Stimulated activated CD8-positive, alpha-beta memory T cell treated with anti-CD3 and anti-CD28 coated beads, Interleukin-7, amount 100 ng/mL, for 4 hours (primary cell): ENCODE measurements around the gene CCDC134.
"Not testable (repeated sequence)": the region's sequence is repeated elsewhere in the genome, so short reads cannot be mapped to it uniquely, and the experiment has no call there.

Experiments used
- DNase-seq, 2 donors: peaks; one replicate each; pipeline ENCODE4 v3.0.0-alpha.2; 2020; ENCODE audit warnings: low read depth in 2 of 2

Gene CCDC134

DNA sequence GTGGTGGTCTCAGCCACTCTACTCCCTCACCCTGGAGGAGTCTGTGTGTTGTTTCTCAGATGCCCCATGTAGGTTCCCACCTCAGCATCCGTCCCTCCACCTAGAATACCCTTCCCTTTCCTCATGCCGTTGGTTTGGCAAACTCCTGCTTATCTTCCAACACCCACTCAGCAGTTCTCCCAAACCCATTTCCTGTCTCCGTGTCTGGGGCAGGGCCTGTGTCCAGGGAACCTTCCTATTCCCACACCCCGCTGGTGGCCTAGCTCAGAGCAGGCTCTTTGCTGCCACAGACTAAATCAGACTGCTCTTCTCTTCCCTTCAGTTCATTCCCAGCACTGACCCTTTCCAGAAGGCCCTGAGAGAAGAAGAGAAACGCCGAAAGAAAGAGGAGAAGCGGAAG, 24.9 kb downstream of the CCDC134 start:
- DNase-seq, result no peak

DNA sequence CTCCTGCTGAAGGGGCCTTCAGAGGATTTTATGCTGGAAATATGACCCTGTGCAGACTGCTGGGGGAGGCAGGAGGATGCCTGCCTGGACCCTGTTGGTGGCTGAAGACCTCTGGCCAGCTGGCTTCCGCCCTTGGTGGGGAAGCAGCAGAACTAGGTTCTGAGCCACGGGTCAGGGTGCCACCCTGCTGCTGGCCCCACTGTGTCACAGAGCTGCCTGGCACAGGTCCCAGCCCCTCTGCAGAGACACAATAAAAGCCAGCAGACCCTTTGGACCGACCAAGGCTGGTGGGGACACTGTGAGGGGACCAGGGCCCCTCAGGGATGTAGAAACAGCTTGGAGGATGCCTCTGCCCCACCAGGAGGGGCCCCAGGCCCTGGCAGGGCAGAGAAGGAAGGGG, 25.5 kb downstream of the CCDC134 start:
- DNase-seq, result no peak

- DNase-seq, result no peak
Observed at GRCh38 chr22:41826430-41827383, 26.2 kb downstream of the CCDC134 start.

DNA sequence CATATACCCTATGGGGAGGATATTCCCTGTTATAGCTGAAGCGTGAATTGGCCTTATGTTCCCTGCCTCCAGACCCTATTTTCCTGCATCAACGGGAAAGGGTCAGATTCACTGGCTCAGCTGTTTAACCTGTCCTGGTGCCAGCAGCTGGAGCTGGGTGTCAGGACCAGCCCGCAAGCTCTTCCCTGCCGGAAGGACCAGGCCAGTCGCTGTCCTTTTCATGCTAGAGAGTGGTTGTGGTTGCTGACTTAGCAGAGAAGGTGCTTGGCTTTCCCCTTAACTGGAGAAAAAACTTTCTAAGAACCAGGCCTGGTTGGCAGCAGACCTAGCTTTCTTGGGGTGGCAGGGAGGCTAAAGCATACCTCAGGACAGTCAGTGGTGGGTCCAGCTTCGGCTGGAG, 27.2 kb downstream of the CCDC134 start:
- DNase-seq, result no peak

DNA sequence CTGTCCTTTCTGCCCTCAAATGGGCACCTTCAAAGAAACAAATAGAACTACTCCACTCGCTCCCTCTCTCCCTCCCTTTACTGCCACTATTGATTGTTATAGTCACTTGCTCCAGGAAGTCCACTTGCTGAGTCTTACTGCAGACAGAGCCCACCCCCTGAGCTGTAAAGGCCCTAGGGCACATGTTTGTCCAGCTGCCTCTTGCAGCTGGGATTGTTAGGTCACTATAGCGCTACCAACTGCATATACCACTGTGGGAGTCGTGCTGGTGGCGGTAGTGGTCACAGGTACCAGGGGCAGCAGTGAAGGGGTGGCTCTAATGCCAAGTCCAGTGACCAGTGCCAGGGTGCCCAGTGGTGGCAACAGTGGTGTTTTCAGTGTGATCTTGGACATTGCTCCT, 28.0 kb downstream of the CCDC134 start:
- no peak for DNase-seq

- no peak for DNase-seq
Observed at GRCh38 chr22:41830174-41830573, 29.7 kb downstream of the CCDC134 start.

DNA sequence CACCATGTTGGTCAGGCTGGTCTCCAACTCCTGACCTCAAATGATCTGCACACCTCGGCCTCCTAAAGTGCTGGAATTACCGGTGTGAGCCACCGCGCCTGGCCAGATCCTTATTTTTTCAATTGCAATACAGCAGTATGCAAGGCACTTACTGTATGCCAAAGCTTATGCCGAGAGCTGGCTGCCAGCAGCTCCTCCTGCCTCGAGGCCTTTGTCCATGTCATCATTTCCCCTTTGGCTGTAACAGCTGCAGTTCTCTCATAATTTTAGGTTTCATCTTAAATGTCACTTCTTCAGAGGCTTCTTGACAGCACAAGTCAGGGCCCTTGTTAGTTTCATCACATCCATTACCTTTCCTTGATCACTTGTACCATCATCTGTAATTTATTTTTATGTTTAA, 30.9 kb downstream of the CCDC134 start:
- DNase-seq, result no peak

- DNase-seq, result no peak
Observed at GRCh38 chr22:41831828-41832552, 31.5 kb downstream of the CCDC134 start.

DNA sequence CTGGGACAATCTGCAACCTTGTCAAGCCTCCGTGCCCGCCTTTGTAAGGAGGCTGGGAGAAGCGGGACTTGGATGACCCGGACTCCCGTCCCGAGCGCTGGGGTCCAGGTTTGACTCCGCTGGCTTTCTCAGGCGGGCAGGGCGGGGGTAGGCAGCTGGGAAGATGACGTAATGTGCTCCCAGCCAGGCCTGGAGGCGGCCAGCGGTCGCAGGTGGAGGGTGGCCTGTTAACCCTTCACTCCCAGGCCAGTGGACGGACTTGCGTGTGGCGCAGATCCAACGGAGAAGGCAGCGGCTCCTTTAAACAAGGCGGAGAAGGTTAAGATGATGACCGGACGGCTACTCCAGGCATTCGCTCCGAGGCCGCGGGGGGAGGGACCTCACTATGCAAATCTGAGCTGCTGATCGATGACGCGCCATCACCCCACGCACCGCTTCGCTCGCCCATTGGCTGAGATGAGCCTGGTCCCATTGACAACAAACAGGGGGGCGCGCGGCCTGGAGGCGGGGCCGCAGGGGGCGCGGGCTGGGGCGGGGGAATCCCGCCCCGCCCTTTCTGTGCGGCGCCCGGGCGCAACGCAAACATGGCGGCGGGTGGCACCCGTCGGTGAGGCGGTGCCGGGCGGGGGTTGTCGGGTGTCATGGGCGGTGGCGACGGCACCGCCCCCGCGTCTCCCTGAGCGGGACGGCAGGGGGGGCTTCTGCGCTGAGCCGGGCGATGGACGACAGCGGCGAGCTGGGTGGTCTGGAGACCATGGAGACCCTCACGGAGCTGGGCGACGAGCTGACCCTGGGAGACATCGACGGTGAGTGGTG, 32.3 kb downstream of the CCDC134 start, which contains the start of gene SREBF2:
Gene SREBF2 (plus strand): TSS at position 553 of the 816 bp plus-strand sequence. CDS start 166 bp downstream, at position 719.
- DNase-seq, result peak; percentile 99

- DNase-seq, result peak in 1 of 2 donors; percentile 56
Observed at GRCh38 chr22:41833369-41834004, 33.0 kb downstream of the CCDC134 start.

DNA sequence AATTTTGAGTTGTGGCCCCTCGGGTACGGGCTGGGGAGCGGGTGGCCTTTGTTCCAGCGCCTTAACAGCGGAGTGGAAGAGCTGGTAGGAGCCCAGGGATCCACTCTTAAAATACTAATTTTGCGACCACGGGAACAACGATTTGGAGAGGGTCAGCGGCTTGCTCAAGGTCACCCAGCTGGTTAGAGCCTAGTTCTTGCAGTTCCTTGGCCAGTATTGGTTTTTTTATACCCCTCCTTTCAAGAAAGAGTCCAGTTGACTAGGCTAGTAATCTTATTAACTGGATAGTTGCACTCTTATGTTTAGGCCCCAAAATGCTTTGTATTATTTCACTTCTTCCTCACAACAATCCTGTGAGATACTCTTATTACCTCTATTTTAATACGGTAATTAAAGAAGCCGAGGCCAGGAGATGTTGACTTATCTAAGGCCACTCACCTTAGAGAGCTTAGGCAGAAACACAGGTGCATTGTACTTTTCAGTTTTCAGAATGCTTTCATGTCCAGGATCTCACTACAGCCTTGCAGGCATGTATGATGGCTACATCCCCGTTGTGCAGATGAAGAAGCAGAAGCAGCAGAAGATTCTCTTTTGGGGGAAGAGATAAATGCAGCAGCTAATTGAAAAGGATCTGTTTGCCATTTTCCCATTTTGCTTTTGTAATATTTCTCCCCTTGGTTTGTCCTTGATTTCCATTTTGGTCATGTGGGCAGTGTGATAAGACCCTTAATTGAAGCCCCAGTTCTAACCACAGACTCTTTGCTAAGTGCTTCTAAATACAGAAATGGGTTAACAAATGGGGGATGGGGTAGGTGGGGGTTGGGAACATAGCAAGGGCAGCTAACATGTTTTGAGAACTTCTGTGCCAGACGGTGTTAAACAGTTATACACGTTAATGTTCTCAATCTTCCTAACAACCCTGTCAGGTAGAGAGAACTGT, 33.8 kb downstream of the CCDC134 start:
- DNase-seq, result no peak

GRCh38 chr22:41835462-41835861, 35.0 kb downstream of the CCDC134 start:
- not testable (repeated sequence) for DNase-seq

GRCh38 chr22:41836551-41836950, 36.1 kb downstream of the CCDC134 start:
- DNase-seq, result no peak

GRCh38 chr22:41838842-41839618, 38.6 kb downstream of the CCDC134 start:
- DNase-seq, result no peak

DNA sequence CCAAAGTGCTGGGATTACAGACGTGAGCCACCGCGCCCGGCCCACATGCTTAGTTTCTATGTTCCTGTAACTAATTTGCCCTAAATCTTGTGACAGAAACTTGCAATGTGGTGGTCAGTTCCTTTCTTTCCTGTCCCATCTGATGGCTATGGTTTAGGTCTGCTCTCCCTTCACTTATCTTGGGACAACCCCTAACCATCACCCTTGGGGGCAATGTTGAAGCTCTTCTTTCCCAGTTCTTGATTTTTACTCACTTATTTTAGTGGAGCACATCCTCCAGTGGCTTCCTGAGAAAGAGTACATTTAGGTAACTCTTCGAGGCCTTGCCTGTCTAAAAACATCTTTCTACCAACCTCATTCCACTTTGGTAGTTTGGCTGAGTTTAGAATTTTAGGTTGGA, 39.7 kb downstream of the CCDC134 start:
- DNase-seq, result no peak

DNA sequence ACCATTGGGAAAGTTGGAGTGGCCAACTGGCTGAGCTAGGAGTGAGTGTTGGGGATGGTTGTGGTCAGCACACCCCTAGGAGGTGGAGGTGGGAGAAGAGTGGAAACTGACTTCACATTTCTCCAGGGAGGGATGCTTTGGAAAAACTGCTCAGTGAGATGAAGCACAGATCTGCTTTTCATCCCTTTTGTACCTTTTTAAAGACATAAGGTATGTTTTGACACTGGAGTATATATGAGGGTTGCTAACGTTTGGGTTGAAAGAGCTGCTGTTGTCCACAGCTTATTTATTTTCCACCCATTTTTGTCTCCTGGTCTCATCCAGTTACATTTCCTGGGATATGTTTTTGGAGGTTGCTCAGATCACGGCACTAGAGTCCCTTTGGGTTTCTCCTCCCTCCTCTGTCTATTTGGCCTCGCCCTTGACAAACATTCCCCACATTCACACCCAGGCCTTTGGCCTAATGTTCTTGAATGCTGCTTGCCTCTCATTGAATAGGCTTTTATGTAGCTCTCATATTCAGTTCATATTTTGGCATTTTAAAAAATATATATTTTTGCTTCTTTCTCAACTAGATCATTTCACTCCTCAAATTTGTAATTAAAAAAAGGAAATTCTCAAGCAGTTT, 40.7 kb downstream of the CCDC134 start:
- DNase-seq, result no peak

DNA sequence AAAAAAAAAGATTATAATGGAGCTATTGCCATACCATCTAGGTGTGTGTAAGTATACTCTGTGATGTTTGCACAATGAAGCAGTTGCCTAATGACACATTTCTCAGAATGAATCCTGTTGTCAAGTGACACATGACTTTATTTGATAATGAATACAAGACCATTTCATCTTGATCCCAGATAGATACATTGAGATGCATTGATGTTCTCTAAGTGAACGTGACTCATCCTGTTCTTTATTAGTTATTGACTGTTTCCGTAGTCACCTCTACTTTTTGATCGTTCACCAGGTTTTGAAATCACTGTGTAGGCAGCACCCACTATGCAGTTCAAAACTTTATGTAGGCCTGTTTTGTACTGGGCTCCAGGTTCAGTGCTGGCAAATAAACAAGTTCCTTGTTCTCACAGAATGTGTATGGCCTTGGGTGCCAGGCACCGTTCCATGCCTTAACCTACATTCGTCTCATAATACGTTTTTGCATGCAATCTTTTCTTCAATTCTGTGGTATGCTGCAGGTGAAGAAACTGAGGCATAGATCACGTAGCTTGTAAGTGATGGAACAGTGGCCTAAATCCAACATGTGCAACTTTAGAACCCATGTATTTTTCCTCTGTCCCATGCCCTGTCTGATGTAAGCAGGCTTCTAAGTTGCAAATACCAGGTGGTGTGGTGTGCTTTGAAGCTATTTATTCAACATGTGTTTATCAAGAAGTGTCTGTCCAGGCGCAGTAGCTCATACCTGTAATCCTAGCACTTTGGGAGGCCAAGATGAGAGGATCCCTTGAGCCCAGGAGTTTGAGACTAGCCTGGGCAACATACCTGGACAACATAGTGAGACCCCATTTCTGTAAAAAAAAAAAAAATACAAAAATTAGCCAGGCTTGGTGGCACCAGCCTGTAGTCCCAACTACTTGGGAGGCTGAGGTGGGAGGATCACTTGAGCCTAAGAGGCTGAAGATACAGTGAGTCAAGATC, 42.8 kb downstream of the CCDC134 start:
- DNase-seq, result no peak

DNA sequence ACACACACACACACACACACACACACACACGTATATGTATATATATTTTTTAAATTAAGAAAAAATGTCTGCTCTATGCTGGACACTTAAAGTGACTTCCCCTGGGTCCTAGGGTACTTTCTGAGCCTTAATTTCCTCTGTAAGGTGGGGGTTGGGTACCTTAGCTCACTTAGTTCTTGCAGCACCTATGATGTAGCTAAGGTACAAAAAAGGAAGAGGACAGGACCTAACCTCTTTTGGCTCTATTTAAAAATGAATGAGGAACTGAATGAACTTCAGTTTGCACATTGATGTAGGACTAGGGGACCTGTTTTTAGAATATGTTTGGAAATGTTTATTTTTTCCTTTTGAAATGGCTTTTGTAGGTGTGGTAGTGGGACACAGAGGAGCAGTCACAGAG, 43.6 kb downstream of the CCDC134 start:
- no peak for DNase-seq
